Measurements from ENCODE around the gene SULT2A1. TPM values are rescaled to one million over a fixed set of nuclear protein-coding genes. Genes with fewer than 3 reads are reported as not detected.

The SULT2A1 gene
- total RNA-seq = not detected in 2 replicates

GRCh38 chr19:47886010-47886559 lies at the start of gene SULT2A1:
Gene SULT2A1 (minus strand): TSS chr19:47886315. CDS start chr19:47886257, 58 bp downstream.

GRCh38 chr19:47858646-47859285 lies 27.3 kb downstream of the SULT2A1 start, which contains the start of gene TPRX2:
Gene TPRX2 (plus strand): TSS chr19:47859235. CDS start chr19:47859247, 12 bp downstream.

GRCh38 chr19:47821460-47822020 lies 64.6 kb downstream of the SULT2A1 start, which contains the start of gene CRX:
Gene CRX (plus strand): TSS chr19:47821937. CDS start chr19:47834444, 12,507 bp downstream.

Other genes starting within 250 kb of the SULT2A1 start
- gene EHD2, start 172.9 kb downstream of the SULT2A1 start, total RNA-seq = 121 and 124 TPM in 2 replicates
- 145 and 178 TPM in 2 replicates for gene NOP53, start 140.8 kb downstream of the SULT2A1 start, total RNA-seq
- gene SELENOW, start 107.6 kb downstream of the SULT2A1 start, total RNA-seq = 596 and 773 TPM in 2 replicates
- gene TPRX1, start 81.8 kb downstream of the SULT2A1 start, total RNA-seq = not detected in 2 replicates
- not detected in 2 replicates for gene CRX, start 64.4 kb downstream of the SULT2A1 start, total RNA-seq
- not detected in 2 replicates for gene TPRX2, start 27.1 kb downstream of the SULT2A1 start, total RNA-seq
- not detected in 2 replicates for gene BSPH1, start 105.9 kb upstream of the SULT2A1 start, total RNA-seq
- not detected in 2 replicates for gene ELSPBP1, start 108.3 kb upstream of the SULT2A1 start, total RNA-seq
- gene CABP5, start 157.8 kb upstream of the SULT2A1 start, total RNA-seq = not detected in 2 replicates
- gene PLA2G4C, start 224.5 kb upstream of the SULT2A1 start, total RNA-seq = 0.56 TPM in 1 of 2 replicates, not detected in the other